SK-MEL-5 (cell line): ENCODE results near the gene UGT2A1. TPM values are rescaled to one million over a fixed set of nuclear protein-coding genes. Genes with fewer than 3 reads are reported as not detected.
A peak's percentile ranks its signal among the peaks of the same experiment; 100 is the strongest.
"Not testable (repeated sequence)": the region's sequence is repeated elsewhere in the genome, so short reads cannot be mapped to it uniquely, and the experiment has no call there.

Experiments used
- DNase-seq: peaks from one replicate; pipeline ENCODE4 v3.0.0-alpha.2; 2016; ENCODE audit warnings: low read depth, low spot score
- in situ Hi-C: cut with HindIII; loops from 2 replicates; pipeline ENCODE4 v1.10.0; 2016; ENCODE audit warnings: low sequenced_read_pairs, high pct_unique_total_duplicates, low pct_unique_long_range_greater_than_20kb
- polyA plus RNA-seq, 2 experiments: library from polyadenylated mRNA; depleted of rRNA; stranded (reverse); fragments of >200 nt; gene quantifications; 2 replicates each; pipeline ENCODE4 v1.2.3, GENCODE V29; 2015
- total RNA-seq: library from RNA; depleted of rRNA; stranded (reverse); fragments of >200 nt; shearing (Covaris generic); gene quantifications from 2 replicates; pipeline ENCODE4 v1.2.3, GENCODE V29; 2014; rRNA removed

UGT2A1 gene
- not detected in 2 replicates for total RNA-seq
- polyA plus RNA-seq (2015; cell fraction: cytosol; rRNA removed), result not detected in 2 replicates
- polyA plus RNA-seq (2015; cell fraction: nucleus; rRNA removed), result not detected in 2 replicates

DNA sequence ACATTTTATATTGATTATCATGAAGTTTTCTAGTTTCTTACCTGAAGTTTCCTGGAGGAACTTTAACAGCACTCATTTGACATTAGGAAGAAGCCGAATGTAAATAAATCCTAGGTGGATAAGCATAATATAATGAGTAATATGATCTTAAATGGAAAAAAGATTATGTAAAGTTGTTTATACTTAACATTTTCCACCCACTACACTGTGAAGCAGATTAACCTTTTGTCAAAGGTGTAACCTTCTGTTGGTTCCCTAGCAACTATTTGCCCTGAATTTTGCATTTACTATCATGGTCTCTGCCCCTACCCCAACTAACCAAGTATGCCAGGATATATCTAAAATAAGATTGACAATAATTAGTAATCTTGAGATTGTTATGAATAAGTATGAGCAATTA lies at the start of gene UGT2A1:
Gene UGT2A1 (minus strand): TSS at position 101 of the 400 bp plus-strand sequence. CDS start 5,603 bp downstream, outside the sequence.
- in situ Hi-C loops, result no loop called here

GRCh38 chr4:69702201-69702600 lies 49.2 kb upstream of the UGT2A1 start:
- in situ Hi-C loops, result no loop called here
- no peak for DNase-seq

More for the DNA sequence above, at the start of gene UGT2A1:
- DNase-seq, result no peak

- no peak for DNase-seq
- in situ Hi-C loops, result no loop called here
These were observed 48.6 kb upstream of the UGT2A1 start for GRCh38 chr4:69701696-69702095.

DNA sequence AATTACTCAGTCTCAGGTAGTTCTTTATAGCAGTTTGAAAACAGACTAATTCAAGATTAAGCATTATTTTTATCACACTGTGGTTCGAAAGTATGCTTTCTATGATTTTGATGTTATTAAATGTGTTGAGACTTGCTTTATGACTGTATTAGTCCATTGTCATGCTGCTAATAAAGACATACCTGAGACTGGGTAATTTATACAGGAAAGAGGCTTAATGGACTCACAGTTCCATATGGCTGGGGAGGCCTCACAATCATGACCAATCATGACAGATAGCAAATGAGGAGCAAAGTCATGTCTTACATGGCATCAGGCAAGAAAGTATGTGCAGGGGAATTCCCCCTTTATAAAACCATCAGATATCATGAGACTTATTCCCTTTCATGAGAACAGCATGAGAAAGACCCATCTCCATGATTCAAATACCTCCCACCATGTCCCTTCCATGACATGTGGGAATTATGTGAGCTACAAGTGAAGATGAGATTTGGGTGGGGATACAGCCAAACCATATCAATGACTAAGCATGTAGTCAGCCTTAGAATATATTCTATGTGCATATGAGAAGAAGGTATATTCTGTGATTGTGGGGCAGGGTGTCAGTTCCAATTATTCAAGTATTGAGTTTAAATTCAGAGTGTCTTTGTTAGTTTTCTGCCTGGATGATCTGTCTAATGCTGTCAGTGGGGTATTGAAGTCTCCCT lies 44.6 kb upstream of the UGT2A1 start:
- in situ Hi-C loops, result no loop called here
- DNase-seq, result no peak

GRCh38 chr4:69689599-69689998 lies 36.6 kb upstream of the UGT2A1 start:
- in situ Hi-C loops, result no loop called here
- DNase-seq, result peak; percentile 64

DNA sequence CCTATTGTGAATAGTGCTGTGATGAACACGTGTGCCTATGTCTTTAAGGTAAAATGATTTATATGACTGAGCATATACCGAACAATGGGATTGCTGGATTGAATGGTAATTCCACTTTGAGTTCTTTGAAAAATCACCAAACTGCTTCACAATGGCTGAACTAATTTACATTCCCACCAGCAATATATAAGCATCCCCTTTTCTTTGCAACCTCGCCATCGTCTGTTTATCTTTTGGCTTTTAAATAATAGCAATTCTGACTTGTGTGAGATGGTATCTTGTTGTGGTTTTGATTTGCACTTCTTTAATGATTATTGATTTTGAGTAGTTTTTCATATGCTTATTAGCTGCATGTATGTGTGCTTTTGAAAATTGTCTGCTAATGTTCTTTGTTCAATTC lies 31.8 kb upstream of the UGT2A1 start:
- no peak for DNase-seq
- in situ Hi-C loops, result no loop called here

DNA sequence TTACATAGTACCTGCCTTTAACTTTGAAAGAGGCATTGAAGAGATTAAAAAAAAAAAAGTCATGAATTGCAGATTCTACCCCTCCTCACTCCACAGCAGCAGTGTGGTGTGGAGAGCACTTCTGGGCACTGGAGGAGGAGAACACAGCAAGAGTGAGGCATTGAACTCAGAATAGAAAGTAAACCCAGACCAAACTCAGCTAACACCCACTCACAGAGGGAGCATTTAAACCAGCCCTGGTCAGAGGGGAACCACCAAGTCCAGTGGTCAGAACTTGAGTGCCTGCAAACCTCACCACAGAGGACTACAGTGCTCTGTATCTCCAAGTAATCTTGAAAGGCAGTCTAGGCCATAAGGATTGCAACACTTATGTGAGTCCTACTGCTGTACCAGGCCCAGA lies 15.6 kb upstream of the UGT2A1 start:
- no peak for DNase-seq
- in situ Hi-C loops, result no loop called here

- in situ Hi-C loops, result not testable (repeated sequence)
- DNase-seq, result peak; percentile 2
These were observed 11.0 kb upstream of the UGT2A1 start for GRCh38 chr4:69664009-69664408.

DNA sequence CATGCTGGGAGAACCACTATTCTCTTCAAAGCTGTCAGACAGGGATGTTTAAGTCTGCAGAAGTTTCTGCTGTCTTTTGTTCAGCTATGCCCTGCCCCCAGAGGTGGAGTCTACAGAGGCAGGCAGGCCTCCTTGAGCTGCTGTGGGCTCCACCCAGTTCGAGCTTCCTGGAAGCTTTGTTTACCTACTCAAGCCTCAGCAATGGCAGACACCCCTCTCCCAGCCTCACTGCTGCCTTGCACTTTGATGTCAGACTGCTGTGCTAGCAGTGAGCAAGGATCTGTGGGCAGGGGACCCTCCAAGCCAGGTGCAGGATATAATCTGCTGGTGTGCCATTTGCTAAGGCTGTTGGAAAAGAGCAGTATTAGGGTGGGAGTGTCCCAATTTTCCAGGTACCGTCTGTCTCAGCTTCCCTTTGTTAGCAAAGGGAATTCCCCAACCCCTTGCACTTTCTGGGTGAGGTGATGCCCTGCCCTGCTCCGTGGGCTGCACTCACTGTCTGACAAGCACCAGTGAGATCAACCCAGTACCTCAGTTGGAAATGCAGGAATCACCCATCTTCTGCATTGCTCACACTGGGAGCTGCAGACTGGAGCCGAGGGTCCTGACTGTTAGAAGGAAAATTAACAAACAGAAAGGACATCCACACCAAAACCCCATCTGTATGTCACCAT lies 8.2 kb upstream of the UGT2A1 start:
- DNase-seq, in situ Hi-C loops: not testable (repeated sequence)

- no peak for DNase-seq
- in situ Hi-C loops, result no loop called here
These were observed 5.1 kb upstream of the UGT2A1 start for GRCh38 chr4:69658133-69658532.

DNA sequence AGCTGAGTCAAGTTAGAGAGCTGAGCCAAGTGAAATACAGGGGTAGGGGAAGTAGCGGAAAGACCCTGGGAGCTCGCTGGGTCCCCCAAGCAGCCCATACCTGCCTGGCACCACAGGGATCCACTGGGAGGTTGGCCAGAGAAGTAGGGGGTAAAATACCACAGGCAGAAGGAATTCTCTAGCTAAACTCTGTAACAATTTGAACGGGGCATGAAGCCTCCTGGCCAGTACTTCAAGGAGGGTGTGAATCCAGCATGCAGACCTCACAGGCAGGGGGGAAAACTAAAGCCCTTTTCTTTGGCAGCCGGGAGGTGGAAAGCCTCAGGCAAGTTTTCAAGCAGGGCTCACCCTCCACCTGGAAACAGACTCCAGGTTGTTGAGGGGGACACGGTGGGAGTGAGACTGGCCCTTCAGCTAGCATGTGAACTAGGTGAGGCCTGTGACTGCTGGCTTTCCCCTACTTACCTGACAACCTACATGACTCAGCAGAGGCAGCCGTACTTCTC lies 3.7 kb upstream of the UGT2A1 start:
- in situ Hi-C loops, result no loop called here
- DNase-seq, result no peak

DNA sequence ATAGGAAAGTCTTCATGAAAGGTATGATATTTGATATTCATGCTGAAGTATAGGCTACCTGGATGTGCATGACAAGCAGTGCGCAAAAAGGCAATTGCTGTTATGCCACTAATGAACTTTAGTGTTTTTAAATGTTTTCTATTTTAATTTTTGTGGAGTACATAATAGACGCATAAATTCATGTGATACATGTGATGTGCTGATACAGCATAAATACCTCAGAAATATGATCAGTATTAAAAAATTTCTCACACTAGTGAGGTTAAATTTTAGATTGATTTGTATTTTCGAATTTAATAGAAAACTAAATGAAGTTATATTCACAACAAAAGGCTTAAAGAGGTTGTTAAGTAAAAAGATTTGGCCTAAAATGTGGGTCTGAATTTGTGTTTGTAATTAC lies 2.2 kb downstream of the UGT2A1 start:
- no peak for DNase-seq
- in situ Hi-C loops, result no loop called here

DNA sequence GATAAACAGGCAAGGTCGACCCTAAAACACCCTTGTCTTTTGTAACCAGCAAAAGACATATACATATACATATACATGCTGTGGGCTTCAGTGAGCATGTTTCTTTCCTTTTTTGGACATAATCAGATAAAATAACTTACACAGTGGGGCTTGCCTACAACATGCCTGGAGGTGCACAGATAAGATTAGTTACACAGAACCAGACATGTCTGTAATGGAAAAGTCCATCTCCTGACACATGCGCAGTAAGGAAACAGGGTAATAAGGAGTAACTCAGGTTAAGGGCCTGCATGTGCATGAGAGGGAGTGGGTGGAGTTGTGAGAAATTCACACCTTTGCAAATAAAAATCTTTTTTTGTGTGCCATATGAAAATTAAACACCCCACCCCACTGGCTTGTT lies 3.4 kb downstream of the UGT2A1 start:
- in situ Hi-C loops, result no loop called here
- DNase-seq, result no peak

GRCh38 chr4:69649207-69649606 lies 3.8 kb downstream of the UGT2A1 start:
- in situ Hi-C loops, result no loop called here
- DNase-seq, result no peak

- no peak for DNase-seq
- in situ Hi-C loops, result no loop called here
These were observed 10.1 kb downstream of the UGT2A1 start for GRCh38 chr4:69642961-69643360.

- DNase-seq, result no peak
- in situ Hi-C loops, result no loop called here
These were observed 12.8 kb downstream of the UGT2A1 start for GRCh38 chr4:69640289-69640688.

- in situ Hi-C loops, result no loop called here
- DNase-seq, result no peak
These were observed 13.5 kb downstream of the UGT2A1 start, which contains the start of gene UGT2A2 for GRCh38 chr4:69639542-69639941. TSS of gene UGT2A2 (minus strand) at chr4:69639642. CDS start at chr4:69639640, 2 bp downstream.

- DNase-seq, result peak; percentile 60
- in situ Hi-C loops, result no loop called here
These were observed 35.9 kb downstream of the UGT2A1 start for GRCh38 chr4:69617083-69617694.
